ENCODE data around the gene ETFB.
A peak's percentile ranks its signal among the peaks of the same experiment; 100 is the strongest.

DNA sequence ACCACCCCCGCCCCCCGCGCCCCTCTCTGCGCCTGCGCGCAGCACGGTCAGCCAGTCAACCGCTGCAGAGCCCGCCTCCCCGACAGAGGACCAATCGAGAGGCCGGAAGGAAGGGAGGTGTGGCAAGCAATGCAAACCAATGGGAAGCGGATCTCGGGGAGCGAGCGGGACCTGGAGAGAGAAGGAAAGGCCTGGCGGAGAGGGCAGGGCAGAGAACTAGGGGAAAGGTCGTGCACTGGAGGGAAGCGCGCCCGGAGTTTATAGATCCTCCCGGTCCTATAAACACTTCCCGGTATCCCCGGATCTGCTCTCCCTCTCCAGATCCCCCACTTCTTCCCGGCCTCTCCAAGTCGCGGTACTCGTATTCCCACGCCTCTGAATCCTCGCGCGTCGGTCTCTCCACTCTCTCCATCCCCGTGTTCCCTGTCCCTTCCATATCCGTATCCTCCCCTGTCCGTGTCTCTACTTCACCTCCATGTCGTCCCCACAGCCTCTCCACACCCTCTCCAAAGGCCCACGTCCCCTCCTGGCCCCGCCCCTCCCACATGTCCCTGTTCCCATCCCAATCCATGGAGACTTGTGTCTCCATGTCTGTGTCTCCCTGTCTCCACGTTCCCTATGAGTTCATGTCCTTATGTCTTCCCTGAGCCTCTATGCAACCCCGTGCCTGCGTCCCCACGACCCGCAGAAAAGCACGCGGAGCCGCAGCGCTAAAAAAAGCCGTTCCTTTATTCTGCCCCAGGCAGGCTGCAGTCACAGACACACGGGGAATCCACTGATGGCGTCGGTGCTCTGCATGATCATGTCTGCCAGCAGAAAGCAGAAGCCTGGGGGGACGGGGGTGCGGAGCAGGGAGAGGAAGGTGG lies 434 bp upstream of the ETFB start:
- TF ChIP-seq, protein P1, sequence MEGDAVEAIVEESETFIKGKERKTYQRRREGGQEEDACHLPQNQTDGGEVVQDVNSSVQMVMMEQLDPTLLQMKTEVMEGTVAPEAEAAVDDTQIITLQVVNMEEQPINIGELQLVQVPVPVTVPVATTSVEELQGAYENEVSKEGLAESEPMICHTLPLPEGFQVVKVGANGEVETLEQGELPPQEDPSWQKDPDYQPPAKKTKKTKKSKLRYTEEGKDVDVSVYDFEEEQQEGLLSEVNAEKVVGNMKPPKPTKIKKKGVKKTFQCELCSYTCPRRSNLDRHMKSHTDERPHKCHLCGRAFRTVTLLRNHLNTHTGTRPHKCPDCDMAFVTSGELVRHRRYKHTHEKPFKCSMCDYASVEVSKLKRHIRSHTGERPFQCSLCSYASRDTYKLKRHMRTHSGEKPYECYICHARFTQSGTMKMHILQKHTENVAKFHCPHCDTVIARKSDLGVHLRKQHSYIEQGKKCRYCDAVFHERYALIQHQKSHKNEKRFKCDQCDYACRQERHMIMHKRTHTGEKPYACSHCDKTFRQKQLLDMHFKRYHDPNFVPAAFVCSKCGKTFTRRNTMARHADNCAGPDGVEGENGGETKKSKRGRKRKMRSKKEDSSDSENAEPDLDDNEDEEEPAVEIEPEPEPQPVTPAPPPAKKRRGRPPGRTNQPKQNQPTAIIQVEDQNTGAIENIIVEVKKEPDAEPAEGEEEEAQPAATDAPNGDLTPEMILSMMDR (IDR thresholded peaks at IDR 0.05): no peak
- TF ChIP-seq POLR2A (IDR thresholded peaks at IDR 0.05): peak; percentile 94 to 97
